LoVo (cell line): ENCODE data around the gene STK10.
"Not testable (repeated sequence)": the region's sequence is repeated elsewhere in the genome, so short reads cannot be mapped to it uniquely, and the experiment has no call there.

Experiments used
- DNase-seq: peaks from one replicate; pipeline ENCODE4 v3.0.0-alpha.2; 2016; ENCODE audit warnings: low spot score

The STK10 gene

GRCh38 chr5:172165465-172165864, 22.6 kb downstream of the STK10 start:
- no peak for DNase-seq

GRCh38 chr5:172164769-172165212, 23.2 kb downstream of the STK10 start:
- DNase-seq = no peak

- no peak for DNase-seq
Measured at GRCh38 chr5:172163346-172163745, 24.7 kb downstream of the STK10 start.

- DNase-seq = no peak
Measured at GRCh38 chr5:172162987-172163343, 25.1 kb downstream of the STK10 start.

GRCh38 chr5:172162323-172162986, 25.6 kb downstream of the STK10 start:
- no peak for DNase-seq

- DNase-seq = no peak
Measured at GRCh38 chr5:172160506-172160905, 27.5 kb downstream of the STK10 start.

GRCh38 chr5:172159016-172159415, 29.0 kb downstream of the STK10 start:
- no peak for DNase-seq

GRCh38 chr5:172156541-172156994, 31.5 kb downstream of the STK10 start:
- DNase-seq = no peak

GRCh38 chr5:172155101-172155500, 32.9 kb downstream of the STK10 start:
- DNase-seq = not testable (repeated sequence)

GRCh38 chr5:172153695-172154094, 34.3 kb downstream of the STK10 start:
- no peak for DNase-seq

GRCh38 chr5:172151661-172152210, 36.3 kb downstream of the STK10 start:
- DNase-seq = no peak

GRCh38 chr5:172150514-172151425, 37.3 kb downstream of the STK10 start:
- no peak for DNase-seq

GRCh38 chr5:172149481-172149880, 38.5 kb downstream of the STK10 start:
- not testable (repeated sequence) for DNase-seq

GRCh38 chr5:172149073-172149472, 39.0 kb downstream of the STK10 start:
- no peak for DNase-seq

GRCh38 chr5:172148381-172148780, 39.6 kb downstream of the STK10 start:
- no peak for DNase-seq

GRCh38 chr5:172147857-172148256, 40.2 kb downstream of the STK10 start:
- no peak for DNase-seq

GRCh38 chr5:172146748-172147092, 41.3 kb downstream of the STK10 start:
- DNase-seq = no peak

GRCh38 chr5:172145870-172146747, 41.9 kb downstream of the STK10 start:
- no peak for DNase-seq

- DNase-seq = no peak
Measured at GRCh38 chr5:172144931-172145869, 42.8 kb downstream of the STK10 start.

GRCh38 chr5:172144291-172144815, 43.7 kb downstream of the STK10 start:
- no peak for DNase-seq

- no peak for DNase-seq
Measured at GRCh38 chr5:172143875-172144274, 44.1 kb downstream of the STK10 start.
